ENCODE results near the gene MAST4. TPM values are rescaled to one million over a fixed set of nuclear protein-coding genes. Genes with fewer than 3 reads are reported as not detected.

MAST4 gene
- total and polyA plus RNA-seq, 2 of the 13 experiments (the other 11 are each of a cell fraction or from before 2014, with no cell fraction given) = 3.4 to 3.7 TPM

DNA sequence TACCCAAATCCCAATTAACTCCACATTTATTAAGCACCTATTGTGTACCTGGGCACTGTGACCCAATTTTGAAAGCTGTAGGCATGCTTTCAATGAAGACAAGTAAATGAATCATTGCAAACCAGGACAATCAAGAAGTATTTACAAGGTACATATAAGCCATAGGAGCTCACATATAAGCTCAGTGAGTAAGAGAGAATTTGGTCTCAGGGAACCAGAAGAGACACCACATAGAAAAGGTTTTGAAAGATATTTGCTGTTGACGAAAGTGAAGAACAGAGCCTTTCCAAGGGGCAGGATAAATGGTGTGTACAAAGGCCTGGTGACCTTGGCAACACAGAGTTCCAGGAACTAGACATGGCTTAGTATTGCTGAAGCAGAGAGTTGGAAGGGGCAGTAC is 412.8 kb downstream of the MAST4 start (continued):
- TF ChIP-seq, protein P1, sequence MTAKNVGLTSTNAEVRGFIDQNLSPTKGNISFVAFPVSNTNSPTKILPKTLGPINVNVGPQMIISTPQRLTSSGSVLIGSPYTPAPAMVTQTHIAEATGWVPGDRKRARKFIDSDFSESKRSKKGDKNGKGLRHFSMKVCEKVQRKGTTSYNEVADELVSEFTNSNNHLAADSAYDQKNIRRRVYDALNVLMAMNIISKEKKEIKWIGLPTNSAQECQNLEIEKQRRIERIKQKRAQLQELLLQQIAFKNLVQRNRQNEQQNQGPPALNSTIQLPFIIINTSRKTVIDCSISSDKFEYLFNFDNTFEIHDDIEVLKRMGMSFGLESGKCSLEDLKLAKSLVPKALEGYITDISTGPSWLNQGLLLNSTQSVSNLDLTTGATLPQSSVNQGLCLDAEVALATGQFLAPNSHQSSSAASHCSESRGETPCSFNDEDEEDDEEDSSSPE (CRISPR knock-in tag; IDR thresholded peaks at IDR 0.05) = no peak
- TF ChIP-seq ZNF589 (CRISPR knock-in tag; conservative IDR thresholded peaks at IDR 0.05) (no peak), AKAP8 (CRISPR knock-in tag; IDR thresholded peaks at IDR 0.05) (no peak), ZNF629 (CRISPR knock-in tag; conservative IDR thresholded peaks at IDR 0.05) (no peak), YY1 (IDR thresholded peaks at IDR 0.05; ENCODE audit: insufficient read depth, insufficient replicate concordance, low read depth, low read length) (no peak), WIZ (CRISPR knock-in tag; IDR thresholded peaks at IDR 0.05) (no peak), ZNF781 (CRISPR knock-in tag; IDR thresholded peaks at IDR 0.05; ENCODE audit: borderline replicate concordance, not compliant biosample characterization) (no peak), ZNF143 (CRISPR knock-in tag; IDR thresholded peaks at IDR 0.05) (no peak), NFKB2 (CRISPR knock-in tag; IDR thresholded peaks at IDR 0.05; ENCODE audit: borderline replicate concordance) (no peak), HNF4A (CRISPR knock-in tag; IDR thresholded peaks at IDR 0.05) (no peak), TCF12 (IDR thresholded peaks at IDR 0.05) (no peak), TCF12 (CRISPR knock-in tag; IDR thresholded peaks at IDR 0.05) (no peak), SP2 (CRISPR knock-in tag; IDR thresholded peaks at IDR 0.05) (no peak), MTA3 (CRISPR knock-in tag; IDR thresholded peaks at IDR 0.05) (no peak), ZNF552 (CRISPR knock-in tag; IDR thresholded peaks at IDR 0.05; ENCODE audit: borderline replicate concordance) (no peak), ZSCAN30 (CRISPR knock-in tag; IDR thresholded peaks at IDR 0.05) (no peak), SNRNP70 (IDR thresholded peaks at IDR 0.05; ENCODE audit: low read depth, low read length) (no peak)
- TF ChIP-seq, protein P2, sequence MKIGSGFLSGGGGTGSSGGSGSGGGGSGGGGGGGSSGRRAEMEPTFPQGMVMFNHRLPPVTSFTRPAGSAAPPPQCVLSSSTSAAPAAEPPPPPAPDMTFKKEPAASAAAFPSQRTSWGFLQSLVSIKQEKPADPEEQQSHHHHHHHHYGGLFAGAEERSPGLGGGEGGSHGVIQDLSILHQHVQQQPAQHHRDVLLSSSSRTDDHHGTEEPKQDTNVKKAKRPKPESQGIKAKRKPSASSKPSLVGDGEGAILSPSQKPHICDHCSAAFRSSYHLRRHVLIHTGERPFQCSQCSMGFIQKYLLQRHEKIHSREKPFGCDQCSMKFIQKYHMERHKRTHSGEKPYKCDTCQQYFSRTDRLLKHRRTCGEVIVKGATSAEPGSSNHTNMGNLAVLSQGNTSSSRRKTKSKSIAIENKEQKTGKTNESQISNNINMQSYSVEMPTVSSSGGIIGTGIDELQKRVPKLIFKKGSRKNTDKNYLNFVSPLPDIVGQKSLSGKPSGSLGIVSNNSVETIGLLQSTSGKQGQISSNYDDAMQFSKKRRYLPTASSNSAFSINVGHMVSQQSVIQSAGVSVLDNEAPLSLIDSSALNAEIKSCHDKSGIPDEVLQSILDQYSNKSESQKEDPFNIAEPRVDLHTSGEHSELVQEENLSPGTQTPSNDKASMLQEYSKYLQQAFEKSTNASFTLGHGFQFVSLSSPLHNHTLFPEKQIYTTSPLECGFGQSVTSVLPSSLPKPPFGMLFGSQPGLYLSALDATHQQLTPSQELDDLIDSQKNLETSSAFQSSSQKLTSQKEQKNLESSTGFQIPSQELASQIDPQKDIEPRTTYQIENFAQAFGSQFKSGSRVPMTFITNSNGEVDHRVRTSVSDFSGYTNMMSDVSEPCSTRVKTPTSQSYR (CRISPR knock-in tag; IDR thresholded peaks at IDR 0.05; ENCODE audit: borderline replicate concordance) = no peak
- TF ChIP-seq, protein P3, sequence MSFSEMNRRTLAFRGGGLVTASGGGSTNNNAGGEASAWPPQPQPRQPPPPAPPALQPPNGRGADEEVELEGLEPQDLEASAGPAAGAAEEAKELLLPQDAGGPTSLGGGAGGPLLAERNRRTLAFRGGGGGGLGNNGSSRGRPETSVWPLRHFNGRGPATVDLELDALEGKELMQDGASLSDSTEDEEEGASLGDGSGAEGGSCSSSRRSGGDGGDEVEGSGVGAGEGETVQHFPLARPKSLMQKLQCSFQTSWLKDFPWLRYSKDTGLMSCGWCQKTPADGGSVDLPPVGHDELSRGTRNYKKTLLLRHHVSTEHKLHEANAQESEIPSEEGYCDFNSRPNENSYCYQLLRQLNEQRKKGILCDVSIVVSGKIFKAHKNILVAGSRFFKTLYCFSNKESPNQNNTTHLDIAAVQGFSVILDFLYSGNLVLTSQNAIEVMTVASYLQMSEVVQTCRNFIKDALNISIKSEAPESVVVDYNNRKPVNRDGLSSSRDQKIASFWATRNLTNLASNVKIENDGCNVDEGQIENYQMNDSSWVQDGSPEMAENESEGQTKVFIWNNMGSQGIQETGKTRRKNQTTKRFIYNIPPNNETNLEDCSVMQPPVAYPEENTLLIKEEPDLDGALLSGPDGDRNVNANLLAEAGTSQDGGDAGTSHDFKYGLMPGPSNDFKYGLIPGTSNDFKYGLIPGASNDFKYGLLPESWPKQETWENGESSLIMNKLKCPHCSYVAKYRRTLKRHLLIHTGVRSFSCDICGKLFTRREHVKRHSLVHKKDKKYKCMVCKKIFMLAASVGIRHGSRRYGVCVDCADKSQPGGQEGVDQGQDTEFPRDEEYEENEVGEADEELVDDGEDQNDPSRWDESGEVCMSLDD (CRISPR knock-in tag; IDR thresholded peaks at IDR 0.05; ENCODE audit: borderline replicate concordance) = no peak
- TF ChIP-seq, protein P4, sequence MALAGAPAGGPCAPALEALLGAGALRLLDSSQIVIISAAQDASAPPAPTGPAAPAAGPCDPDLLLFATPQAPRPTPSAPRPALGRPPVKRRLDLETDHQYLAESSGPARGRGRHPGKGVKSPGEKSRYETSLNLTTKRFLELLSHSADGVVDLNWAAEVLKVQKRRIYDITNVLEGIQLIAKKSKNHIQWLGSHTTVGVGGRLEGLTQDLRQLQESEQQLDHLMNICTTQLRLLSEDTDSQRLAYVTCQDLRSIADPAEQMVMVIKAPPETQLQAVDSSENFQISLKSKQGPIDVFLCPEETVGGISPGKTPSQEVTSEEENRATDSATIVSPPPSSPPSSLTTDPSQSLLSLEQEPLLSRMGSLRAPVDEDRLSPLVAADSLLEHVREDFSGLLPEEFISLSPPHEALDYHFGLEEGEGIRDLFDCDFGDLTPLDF (CRISPR knock-in tag; IDR thresholded peaks at IDR 0.05) = no peak

Measured in HepG2 (cell line).